Measurements from ENCODE around the gene WNT9A. TPM values are rescaled to one million over a fixed set of nuclear protein-coding genes. Genes with fewer than 3 reads are reported as not detected.

Gene WNT9A
- polyA plus RNA-seq, 1 donor from 2014 or later: 0.57 TPM

DNA sequence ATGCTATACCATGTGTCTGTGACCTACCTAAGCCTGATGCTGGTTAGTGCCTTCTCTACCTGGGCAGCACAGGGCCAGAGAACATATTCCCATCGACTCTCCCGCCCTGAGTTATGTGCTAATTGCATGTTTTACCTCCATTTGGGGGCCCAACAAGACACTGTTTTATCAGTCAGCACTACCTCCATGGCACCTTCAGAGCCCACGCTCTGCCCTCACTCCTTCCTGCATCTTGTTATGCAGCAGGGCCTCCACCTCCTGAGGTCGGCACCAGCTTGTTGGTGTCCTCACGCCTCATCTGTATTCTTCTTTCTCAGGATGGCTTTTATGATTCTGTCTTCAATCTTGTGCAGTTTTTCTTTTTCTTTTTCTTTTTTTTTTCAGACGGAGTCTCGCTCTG, 11.9 kb downstream of the WNT9A start (continued):
- TF ChIP-seq, protein P1, sequence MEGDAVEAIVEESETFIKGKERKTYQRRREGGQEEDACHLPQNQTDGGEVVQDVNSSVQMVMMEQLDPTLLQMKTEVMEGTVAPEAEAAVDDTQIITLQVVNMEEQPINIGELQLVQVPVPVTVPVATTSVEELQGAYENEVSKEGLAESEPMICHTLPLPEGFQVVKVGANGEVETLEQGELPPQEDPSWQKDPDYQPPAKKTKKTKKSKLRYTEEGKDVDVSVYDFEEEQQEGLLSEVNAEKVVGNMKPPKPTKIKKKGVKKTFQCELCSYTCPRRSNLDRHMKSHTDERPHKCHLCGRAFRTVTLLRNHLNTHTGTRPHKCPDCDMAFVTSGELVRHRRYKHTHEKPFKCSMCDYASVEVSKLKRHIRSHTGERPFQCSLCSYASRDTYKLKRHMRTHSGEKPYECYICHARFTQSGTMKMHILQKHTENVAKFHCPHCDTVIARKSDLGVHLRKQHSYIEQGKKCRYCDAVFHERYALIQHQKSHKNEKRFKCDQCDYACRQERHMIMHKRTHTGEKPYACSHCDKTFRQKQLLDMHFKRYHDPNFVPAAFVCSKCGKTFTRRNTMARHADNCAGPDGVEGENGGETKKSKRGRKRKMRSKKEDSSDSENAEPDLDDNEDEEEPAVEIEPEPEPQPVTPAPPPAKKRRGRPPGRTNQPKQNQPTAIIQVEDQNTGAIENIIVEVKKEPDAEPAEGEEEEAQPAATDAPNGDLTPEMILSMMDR (IDR thresholded peaks at IDR 0.05; ENCODE audit: poor library complexity, severe bottlenecking): no peak

DNA sequence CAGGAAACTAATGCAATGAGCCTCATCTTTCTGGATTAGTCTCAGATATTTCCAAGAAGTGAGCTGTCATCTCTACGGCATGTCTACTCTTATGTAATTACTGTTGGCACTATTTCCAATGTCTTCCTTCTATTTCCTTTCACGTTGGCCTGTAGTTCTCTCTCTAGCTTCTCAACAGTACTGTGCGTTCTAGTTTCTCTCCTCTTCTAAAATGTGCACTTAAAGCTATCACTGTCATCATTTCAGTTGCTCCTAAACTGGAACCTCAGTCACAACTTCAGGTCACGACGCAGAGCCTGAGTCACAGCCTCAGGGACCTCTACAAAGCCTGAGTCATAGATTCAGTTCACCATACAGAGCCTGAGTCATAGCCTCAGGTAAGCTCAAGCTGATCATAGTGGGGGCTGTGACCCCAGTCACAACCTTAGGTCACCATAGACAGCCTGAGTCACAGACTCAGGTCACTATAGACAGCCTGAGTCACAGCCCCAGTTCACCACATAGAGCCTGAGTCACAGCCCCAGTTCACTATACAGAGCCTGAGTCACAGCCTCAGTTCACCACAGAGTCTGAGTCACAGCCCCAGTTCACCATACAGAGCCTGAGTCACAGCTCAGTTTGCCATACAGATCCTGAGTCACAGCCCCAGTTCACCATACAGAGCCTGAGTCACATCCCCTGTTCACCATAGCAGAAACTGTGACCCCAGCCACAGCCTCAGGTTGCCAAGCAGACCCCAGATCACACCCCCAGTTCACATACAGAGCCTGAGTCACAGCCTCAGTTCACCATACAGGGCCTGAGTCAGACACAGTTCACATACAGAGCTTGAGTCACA, 13.0 kb downstream of the WNT9A start:
- no peaks in the 10 kb centered on the region for H3K36me3 ChIP-seq (ENCODE audit: insufficient read depth, low read length)
- no peak overlapping the region for H3K4me3 ChIP-seq (ENCODE audit: low read length)
- no peaks in the 10 kb centered on the region for H3K79me2 ChIP-seq (replicated peaks; ENCODE audit: insufficient read depth, low read length)
- H4K20me1 ChIP-seq (ENCODE audit: insufficient read depth): no peaks in the 10 kb centered on the region
- no peak overlapping the region for H3K4me2 ChIP-seq (ENCODE audit: low read length)
- TF ChIP-seq SMC3 (conservative IDR thresholded peaks at IDR 0.05; ENCODE audit: poor library complexity) (no peak), MXI1 (conservative IDR thresholded peaks at IDR 0.05; ENCODE audit: poor library complexity, severe bottlenecking) (no peak), RAD21 (conservative IDR thresholded peaks at IDR 0.05) (no peak), EP300 (conservative IDR thresholded peaks at IDR 0.05; ENCODE audit: poor library complexity, severe bottlenecking) (no peak), TAF1 (IDR thresholded peaks at IDR 0.05; ENCODE audit: low read depth) (no peak), EZH2 (IDR thresholded peaks at IDR 0.05; ENCODE audit: borderline replicate concordance, insufficient read depth, low read length, poor library complexity, severe bottlenecking) (no peak), POLR2AphosphoS5 (IDR thresholded peaks at IDR 0.05) (no peak)
- TF ChIP-seq, protein P1 (IDR thresholded peaks at IDR 0.05; ENCODE audit: poor library complexity, severe bottlenecking): no peak
- TF ChIP-seq, protein P2, sequence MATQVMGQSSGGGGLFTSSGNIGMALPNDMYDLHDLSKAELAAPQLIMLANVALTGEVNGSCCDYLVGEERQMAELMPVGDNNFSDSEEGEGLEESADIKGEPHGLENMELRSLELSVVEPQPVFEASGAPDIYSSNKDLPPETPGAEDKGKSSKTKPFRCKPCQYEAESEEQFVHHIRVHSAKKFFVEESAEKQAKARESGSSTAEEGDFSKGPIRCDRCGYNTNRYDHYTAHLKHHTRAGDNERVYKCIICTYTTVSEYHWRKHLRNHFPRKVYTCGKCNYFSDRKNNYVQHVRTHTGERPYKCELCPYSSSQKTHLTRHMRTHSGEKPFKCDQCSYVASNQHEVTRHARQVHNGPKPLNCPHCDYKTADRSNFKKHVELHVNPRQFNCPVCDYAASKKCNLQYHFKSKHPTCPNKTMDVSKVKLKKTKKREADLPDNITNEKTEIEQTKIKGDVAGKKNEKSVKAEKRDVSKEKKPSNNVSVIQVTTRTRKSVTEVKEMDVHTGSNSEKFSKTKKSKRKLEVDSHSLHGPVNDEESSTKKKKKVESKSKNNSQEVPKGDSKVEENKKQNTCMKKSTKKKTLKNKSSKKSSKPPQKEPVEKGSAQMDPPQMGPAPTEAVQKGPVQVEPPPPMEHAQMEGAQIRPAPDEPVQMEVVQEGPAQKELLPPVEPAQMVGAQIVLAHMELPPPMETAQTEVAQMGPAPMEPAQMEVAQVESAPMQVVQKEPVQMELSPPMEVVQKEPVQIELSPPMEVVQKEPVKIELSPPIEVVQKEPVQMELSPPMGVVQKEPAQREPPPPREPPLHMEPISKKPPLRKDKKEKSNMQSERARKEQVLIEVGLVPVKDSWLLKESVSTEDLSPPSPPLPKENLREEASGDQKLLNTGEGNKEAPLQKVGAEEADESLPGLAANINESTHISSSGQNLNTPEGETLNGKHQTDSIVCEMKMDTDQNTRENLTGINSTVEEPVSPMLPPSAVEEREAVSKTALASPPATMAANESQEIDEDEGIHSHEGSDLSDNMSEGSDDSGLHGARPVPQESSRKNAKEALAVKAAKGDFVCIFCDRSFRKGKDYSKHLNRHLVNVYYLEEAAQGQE (IDR thresholded peaks at IDR 0.05; ENCODE audit: borderline replicate concordance): no peak
- no peaks in the 10 kb centered on the region for H3K27me3 ChIP-seq (ENCODE audit: insufficient read depth, low read depth, low read length)
- H3F3A ChIP-seq (ENCODE audit: insufficient read depth, low read length, poor library complexity, severe bottlenecking): no peaks in the 10 kb centered on the region
- H3K9me3 ChIP-seq (ENCODE audit: low read length): no peaks in the 10 kb centered on the region
- no peak overlapping the region for H3K27ac ChIP-seq (ENCODE audit: low read length)
- no peak overlapping the region for H3K9ac ChIP-seq (ENCODE audit: low read length)
- no peaks in the 10 kb centered on the region for H3K9me2 ChIP-seq (ENCODE audit: insufficient read depth, low read length)
- no peak overlapping the region for H2AFZ ChIP-seq (ENCODE audit: low read depth, low read length)

All from neural cell (in vitro differentiated cells).